Globus pallidus (tissue), 1 donor: Measurements from ENCODE around the gene RNF225.
A peak's percentile ranks its signal among the peaks of the same experiment; 100 is the strongest.
"Not testable (repeated sequence)": the region's sequence is repeated elsewhere in the genome, so short reads cannot be mapped to it uniquely, and the experiment has no call there.

Source experiments
- DNase-seq: peaks from one replicate; pipeline ENCODE4 v3.0.0-alpha.2; 2015; ENCODE audit warnings: low spot score

The RNF225 gene

DNA sequence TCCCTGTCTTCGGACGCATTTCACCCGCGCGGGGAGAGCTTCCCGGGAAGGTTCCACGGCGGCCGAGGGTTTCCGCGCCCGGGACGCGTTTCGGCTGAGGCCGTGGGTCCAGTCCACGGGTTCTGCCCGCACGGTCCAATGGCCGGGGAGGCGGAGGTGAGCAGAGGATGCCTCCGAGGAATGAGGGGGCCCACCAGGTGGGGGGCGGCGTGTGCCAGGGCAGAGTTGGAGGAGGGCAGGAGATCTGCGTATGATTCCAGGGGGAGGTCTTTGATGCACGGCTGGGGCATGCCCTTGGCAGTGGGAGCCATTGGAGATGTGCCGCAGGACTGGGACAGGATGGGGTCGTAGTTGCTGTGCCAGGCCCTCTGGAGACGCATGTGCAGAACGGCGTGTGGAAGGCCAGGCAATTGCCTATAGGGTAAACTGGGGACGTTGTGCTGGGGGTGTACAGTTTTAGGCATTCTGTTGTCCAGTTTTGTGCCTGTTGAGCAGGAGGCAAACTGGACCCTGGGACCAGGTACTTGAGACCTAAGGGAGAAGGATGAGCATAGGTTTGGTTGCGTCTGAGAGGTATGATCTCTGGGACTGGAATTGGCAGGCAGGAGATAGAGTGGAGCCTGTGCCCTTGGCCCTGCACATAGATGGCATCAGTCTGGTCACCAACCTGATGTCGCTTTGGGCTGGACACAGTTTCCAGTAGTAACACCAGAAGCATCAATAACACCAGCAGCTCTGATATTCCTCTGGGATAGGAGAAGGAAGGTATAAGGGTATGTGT is 13.7 kb downstream of the RNF225 start:
- DNase-seq, result no peak

DNA sequence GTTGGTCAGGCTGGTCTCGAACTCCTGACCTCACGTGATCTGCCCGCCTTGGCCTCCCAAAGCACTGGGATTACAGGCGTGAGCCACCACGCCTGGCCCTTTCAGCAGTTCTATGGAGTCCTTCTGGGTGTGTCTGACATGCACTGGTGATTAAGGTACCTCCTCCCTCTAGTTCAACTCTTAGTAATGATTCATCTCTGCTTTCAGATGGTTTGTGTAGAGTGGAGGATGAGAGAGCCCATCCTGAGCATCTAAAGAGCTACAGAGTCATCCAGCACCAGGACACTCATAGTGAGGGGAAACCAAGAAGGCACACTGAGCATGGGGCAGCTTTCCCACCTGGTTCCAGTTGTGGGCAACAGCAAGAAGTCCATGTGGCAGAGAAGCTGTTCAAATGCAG is 21.1 kb downstream of the RNF225 start:
- no peak for DNase-seq

DNA sequence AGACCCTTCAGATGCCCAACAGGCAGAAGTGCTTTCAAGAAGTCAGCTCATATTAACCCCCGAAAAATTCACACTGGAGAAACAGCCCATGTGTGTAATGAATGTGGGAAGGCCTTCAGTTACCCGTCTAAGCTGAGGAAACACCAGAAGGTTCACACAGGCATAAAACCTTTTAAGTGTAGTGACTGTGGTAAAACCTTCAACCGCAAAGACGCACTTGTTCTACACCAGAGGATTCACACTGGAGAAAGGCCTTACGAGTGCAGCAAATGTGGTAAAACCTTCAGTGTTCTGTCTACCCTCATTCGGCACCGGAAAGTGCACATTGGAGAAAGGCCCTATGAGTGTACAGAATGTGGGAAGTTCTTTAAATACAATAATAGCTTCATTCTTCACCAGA is 21.6 kb downstream of the RNF225 start:
- no peak for DNase-seq

DNA sequence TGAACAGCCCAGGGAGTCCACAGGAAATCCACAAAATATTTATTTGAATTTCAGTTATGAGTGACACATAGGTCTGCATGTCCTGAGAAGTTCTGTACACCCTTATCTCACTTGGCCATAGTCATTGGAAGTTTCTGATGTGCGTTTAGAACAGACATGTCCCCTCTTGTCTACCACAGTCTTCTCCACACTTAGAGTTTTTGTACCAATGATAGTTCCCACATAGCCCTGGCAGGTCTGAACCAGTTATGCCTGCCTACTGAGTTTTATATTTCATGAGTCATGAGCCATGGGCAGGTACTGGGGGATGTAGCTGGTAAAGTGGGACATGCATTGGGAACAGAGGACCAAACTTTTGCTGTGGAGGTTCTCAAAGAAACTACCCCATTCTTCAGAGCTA is 33.2 kb downstream of the RNF225 start:
- DNase-seq, result no peak

DNA sequence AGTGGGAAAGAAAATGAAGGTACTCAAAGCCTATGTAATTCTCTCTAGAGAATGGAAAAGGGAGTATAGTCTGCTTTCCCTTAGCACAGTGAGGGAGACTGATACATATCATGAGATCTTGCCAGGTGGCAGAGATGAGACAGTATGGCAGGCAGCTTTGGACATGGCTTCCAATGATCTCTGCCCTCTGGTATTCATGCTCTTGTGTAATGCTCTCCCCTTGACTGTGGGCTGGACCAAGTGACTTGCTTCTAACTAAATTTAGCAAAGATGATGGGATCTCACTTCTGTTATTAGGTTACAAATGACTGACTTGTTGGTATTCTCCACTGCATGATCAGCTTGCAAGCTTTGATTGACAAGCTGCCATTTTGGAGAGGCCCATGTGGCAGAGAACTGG is 34.3 kb downstream of the RNF225 start:
- no peak for DNase-seq

DNA sequence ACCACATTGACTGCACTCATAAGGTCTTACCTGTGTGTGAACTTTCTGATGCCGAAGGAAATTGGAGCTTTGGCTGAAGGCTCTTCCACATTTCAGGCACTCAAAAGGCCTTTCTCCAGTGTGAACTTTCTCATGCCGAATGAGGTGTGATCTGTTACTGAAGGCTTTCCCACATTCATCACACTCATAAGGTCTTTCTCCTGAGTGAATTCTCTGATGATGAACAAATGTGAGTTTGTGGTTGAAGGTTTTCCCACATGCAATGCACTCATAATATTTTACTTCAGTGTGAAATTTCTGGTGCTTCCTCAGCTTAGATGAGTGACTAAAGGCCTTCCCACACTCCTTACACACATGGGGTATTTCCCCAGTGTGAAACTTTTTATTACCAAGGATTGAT is 38.8 kb downstream of the RNF225 start:
- DNase-seq, result no peak

DNA sequence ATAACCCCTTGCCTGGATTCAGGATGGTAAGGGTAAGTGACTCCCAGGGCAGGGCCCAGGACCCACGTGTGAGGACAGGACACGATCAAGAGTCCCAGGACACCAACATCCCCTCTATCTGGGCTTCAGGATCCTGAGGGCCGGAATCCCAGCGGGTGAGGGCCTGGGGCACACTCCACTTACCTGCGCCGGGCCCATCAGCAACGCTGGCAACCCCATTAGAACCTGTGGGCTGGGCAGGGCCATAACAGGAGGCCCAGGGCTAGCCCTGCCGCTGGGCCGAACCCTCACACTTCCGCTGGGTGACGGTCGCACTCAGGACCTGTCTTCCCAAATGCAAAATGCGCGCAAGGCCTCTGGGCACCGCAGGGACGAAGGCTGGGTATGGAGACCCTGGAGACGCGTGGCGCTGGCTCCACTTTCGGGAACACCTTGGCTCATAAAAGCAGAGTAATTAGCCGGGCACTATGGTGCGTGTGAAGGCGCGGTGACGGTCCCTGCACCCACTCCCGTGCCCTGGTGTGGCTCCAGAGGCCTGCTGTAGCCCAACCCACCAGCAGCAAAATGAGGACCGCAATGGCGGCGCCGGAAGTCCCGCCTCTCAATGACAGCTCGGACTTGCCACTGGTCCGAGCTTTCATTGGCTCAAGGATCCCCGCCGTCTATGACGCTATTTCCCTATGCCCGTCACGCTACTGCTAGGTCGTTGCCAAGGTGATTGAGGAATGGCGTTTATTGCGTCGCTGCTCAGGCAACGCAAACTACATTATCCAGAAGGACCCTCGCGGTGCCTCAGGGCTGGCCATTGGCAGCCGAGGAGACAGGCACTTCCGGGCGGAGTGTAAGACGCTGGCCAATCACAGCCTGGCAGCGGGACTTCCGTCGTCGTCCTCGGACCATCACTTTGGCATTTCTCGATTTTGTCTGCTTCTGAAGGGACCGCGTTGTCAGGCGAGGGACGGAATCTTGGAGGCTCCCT is 44.4 kb downstream of the RNF225 start, which contains the start of gene ZNF132:
ZNF132 (minus strand) TSS at position 578 of the 979 bp plus-strand sequence; CDS start at position 246, 332 bp downstream.
- peak; percentile 100 for DNase-seq

DNA sequence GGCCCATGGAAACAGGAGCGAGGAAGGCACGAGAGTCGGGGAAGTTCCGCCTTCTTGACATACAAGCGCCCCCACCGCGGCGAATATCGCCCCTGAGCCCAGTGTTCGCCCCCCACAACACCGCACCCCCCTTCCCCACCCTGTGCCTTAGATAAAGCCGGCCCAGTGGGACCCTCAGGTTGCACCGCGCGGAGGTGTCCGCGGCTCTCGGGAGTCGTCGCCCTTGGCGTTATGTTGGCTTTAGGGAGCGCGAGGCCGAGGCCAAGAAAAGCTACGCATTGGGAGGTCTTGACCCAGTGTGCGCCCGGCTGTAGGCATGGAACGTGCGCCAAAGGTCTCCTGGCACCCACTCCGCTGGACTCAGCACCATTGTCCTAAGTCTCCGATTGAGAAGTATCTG is 45.1 kb downstream of the RNF225 start:
- DNase-seq, result no peak

DNA sequence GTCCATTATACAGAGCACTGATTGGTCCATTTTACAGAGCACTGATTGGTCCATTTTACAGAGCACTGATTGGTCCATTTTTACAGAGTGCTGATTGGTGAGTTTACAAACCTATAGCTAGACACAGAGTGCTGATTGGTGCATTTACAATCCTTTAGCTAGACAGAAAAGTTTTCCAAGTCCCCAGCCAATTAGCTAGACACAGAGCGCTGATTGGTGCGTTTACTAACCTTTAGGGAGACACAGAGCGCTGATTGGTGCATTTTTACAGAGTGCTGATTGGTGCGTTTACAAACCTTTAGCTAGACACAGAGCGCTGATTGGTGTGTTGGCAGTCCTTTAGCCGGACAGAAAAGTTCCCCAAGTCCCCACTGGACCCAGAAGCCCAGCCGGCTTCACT is 47.5 kb downstream of the RNF225 start:
- not testable (repeated sequence) for DNase-seq
